ENCODE measurements around the gene CDH23. TPM values are rescaled to one million over a fixed set of nuclear protein-coding genes. Genes with fewer than 3 reads are reported as not detected.

The CDH23 gene
- total RNA-seq, 4 donors from 2014 or later: 14.4 to 29.6 (median 19.7) TPM

GRCh38 chr10:71413581-71413980 is 16.9 kb downstream of the CDH23 start:
- Histone ChIP-seq H3K36me3 (no peaks in the 10 kb centered on the region), H3K4me1 (no peaks in the 10 kb centered on the region), H3K4me3 (no peak overlapping the region), H3K27ac (replicated peaks in 1 of 4) (no peak overlapping the region), H3K27me3 (no peaks in the 10 kb centered on the region), H3K9me3 (peaks cover 0 to 17% (median 3%) of the 10 kb centered on the region in 4 donors)
- intact Hi-C loops (cut with DNase I): no loop called here
- DNase-seq (ENCODE audit: extremely low spot score): no peak
- TF ChIP-seq EP300 (IDR thresholded peaks at IDR 0.05) (no peak), POLR2A (IDR thresholded peaks at IDR 0.05; ENCODE audit: low read depth) (no peak), POLR2AphosphoS5 (IDR thresholded peaks at IDR 0.05) (no peak)
- TF ChIP-seq, protein P1, sequence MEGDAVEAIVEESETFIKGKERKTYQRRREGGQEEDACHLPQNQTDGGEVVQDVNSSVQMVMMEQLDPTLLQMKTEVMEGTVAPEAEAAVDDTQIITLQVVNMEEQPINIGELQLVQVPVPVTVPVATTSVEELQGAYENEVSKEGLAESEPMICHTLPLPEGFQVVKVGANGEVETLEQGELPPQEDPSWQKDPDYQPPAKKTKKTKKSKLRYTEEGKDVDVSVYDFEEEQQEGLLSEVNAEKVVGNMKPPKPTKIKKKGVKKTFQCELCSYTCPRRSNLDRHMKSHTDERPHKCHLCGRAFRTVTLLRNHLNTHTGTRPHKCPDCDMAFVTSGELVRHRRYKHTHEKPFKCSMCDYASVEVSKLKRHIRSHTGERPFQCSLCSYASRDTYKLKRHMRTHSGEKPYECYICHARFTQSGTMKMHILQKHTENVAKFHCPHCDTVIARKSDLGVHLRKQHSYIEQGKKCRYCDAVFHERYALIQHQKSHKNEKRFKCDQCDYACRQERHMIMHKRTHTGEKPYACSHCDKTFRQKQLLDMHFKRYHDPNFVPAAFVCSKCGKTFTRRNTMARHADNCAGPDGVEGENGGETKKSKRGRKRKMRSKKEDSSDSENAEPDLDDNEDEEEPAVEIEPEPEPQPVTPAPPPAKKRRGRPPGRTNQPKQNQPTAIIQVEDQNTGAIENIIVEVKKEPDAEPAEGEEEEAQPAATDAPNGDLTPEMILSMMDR (IDR thresholded peaks at IDR 0.05): no peak

GRCh38 chr10:71414359-71414758 is 17.6 kb downstream of the CDH23 start:
- TF ChIP-seq POLR2AphosphoS5 (IDR thresholded peaks at IDR 0.05) (no peak), EP300 (IDR thresholded peaks at IDR 0.05) (no peak), POLR2A (IDR thresholded peaks at IDR 0.05; ENCODE audit: low read depth) (no peak)
- TF ChIP-seq, protein P1 (IDR thresholded peaks at IDR 0.05): no peak
- WGBS: 40% methylated on average over 1 of the region's 1 CpG

DNA sequence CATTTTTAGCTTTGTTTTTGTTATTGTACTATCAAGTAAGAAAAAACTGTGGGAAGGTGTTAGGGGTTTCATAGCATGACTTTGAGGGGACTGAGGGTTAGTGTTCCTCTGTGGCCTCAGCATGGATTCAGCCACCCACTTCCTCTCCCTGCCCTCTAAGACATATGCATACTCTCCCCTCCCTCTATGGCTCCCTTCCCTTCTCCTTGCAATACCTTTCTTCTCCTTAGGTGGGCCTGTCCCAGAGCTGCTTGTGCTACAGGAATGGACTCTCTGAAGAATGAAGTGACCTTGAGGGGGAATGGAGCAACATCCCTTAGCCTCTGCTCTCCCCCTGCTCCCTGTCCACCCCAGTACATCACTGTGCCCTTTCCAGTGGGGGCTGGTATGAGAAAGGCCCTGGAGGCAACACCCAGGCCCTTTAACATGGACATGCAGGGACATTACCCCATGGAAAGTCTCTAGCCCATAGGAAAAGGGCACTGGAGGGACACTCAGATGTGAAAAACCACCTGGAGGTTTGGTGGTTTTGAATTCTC is 22.4 kb downstream of the CDH23 start:
- Histone ChIP-seq H3K4me3 (no peak overlapping the region), H3K36me3 (no peaks in the 10 kb centered on the region), H3K27ac (replicated peaks in 1 of 4) (no peak overlapping the region), H3K4me1 (no peaks in the 10 kb centered on the region), H3K9me3 (no peaks in the 10 kb centered on the region), H3K27me3 (no peaks in the 10 kb centered on the region)
- intact Hi-C loops (cut with DNase I): no loop called here
- TF ChIP-seq, protein P1 (IDR thresholded peaks at IDR 0.05): no peak
- TF ChIP-seq EP300 (IDR thresholded peaks at IDR 0.05): no peak
- TF ChIP-seq POLR2A (IDR thresholded peaks at IDR 0.05; ENCODE audit: low read depth): no peak
- no peak for TF ChIP-seq POLR2AphosphoS5 (IDR thresholded peaks at IDR 0.05)
- DNase-seq (ENCODE audit: extremely low spot score): no peak

More at GRCh38 chr10:71414359-71414758, 17.6 kb downstream of the CDH23 start:
- DNase-seq (ENCODE audit: extremely low spot score): no peak
- no peaks in the 10 kb centered on the region for H3K36me3 ChIP-seq
- intact Hi-C loops (cut with DNase I): no loop called here
- no peak overlapping the region for H3K27ac ChIP-seq (replicated peaks in 1 of 4)
- H3K4me1 ChIP-seq: no peaks in the 10 kb centered on the region
- no peak overlapping the region for H3K4me3 ChIP-seq
- no peaks in the 10 kb centered on the region for H3K27me3 ChIP-seq
- H3K9me3 ChIP-seq: peaks cover 0 to 17% (median 3%) of the 10 kb centered on the region in 4 donors

GRCh38 chr10:71419750-71420149 is 23.0 kb downstream of the CDH23 start:
- WGBS: 94% methylated on average over 2 of the region's 2 CpGs
- no peaks in the 10 kb centered on the region for H3K4me1 ChIP-seq
- no peaks in the 10 kb centered on the region for H3K27me3 ChIP-seq
- DNase-seq (ENCODE audit: extremely low spot score): no peak
- no peak overlapping the region for H3K4me3 ChIP-seq
- H3K27ac ChIP-seq (replicated peaks in 1 of 4): no peak overlapping the region
- TF ChIP-seq, protein P1 (IDR thresholded peaks at IDR 0.05): no peak
- no peak for TF ChIP-seq EP300 (IDR thresholded peaks at IDR 0.05)
- TF ChIP-seq POLR2AphosphoS5 (IDR thresholded peaks at IDR 0.05): no peak
- TF ChIP-seq POLR2A (IDR thresholded peaks at IDR 0.05; ENCODE audit: low read depth): no peak
- no peaks in the 10 kb centered on the region for H3K9me3 ChIP-seq
- no peaks in the 10 kb centered on the region for H3K36me3 ChIP-seq
- intact Hi-C loops (cut with DNase I): no loop called here

GRCh38 chr10:71421075-71421434 is 24.3 kb downstream of the CDH23 start:
- no peaks in the 10 kb centered on the region for H3K9me3 ChIP-seq
- DNase-seq (ENCODE audit: extremely low spot score): no peak
- no peak overlapping the region for H3K27ac ChIP-seq (replicated peaks in 1 of 4)
- TF ChIP-seq POLR2AphosphoS5 (IDR thresholded peaks at IDR 0.05): no peak
- TF ChIP-seq, protein P1 (IDR thresholded peaks at IDR 0.05): no peak
- no peak for TF ChIP-seq EP300 (IDR thresholded peaks at IDR 0.05)
- TF ChIP-seq POLR2A (IDR thresholded peaks at IDR 0.05; ENCODE audit: low read depth): no peak
- H3K27me3 ChIP-seq: no peaks in the 10 kb centered on the region
- no peak overlapping the region for H3K4me3 ChIP-seq
- intact Hi-C loops (cut with DNase I): no loop called here
- no peaks in the 10 kb centered on the region for H3K36me3 ChIP-seq
- no peaks in the 10 kb centered on the region for H3K4me1 ChIP-seq
- 79% methylated on average over 4 of the region's 4 CpGs for WGBS
